K562 (cell line): Measurements from ENCODE around the gene C1orf122. TPM values are rescaled to one million over a fixed set of nuclear protein-coding genes. Genes with fewer than 3 reads are reported as not detected.

Source experiments
- ATAC-seq: fragments of 200-7000 bp; cut with Tn5 transposase; 3 replicates; pipeline ENCODE4 v1.9.1; 2020; ENCODE audit warnings: moderate library complexity
- BruUV-seq: library from RNA; stranded (reverse); fragments of 400-500 nt; replicated peaks from 2 replicates; lab custom pipeline; 2021; lab: Mats Ljungman, UMichigan
- CTCF ChIA-PET: fragments of 300-600 bp; formaldehyde crosslinking; extraction: SDS; loops from one replicate; lab custom pipeline; 2021; ENCODE audit warnings: low intra/inter-chr PET ratio; lab: Yijun Ruan, JAX
- POLR2A ChIA-PET: fragments of 300-600, 350-650 bp; sonication (Branson Sonifier 250); formaldehyde crosslinking; extraction: SDS; loops from one replicate; lab custom pipeline; 2021; ENCODE audit warnings: antibody characterized with exemption, inconsistent platforms; lab: Yijun Ruan, JAX
- DNase-seq, 4 experiments: peaks; one replicate each; pipeline versions ENCODE4 v3.0.0 to v3.0.0-alpha.2; 2011 to 2018; ENCODE audit warnings: low spot score in 3 of 4, mixed read lengths in 3 of 4; ENCODE audit errors: extremely low read depth in 1 of 4
- FAIRE-seq: peaks from 2 replicates; lab custom pipeline; 2011; peaks lifted over from hg19 to GRCh38; lab: Jason Lieb, UNC
- H2AFZ ChIP-seq: 2 replicates; pipeline ENCODE4 v1.6.0; 2011; ENCODE audit warnings: low read depth, low read length, control low read depth, inconsistent platforms
- H3K27ac ChIP-seq: fragments of 200-600 bp; 3 replicates; pipeline ENCODE4 v1.8.0; 2011; ENCODE audit warnings: low read depth, mild to moderate bottlenecking, control low read depth, inconsistent platforms, low read length, moderate library complexity, mixed read lengths; ENCODE audit errors: extremely low read depth
- H3K27me3 ChIP-seq, 2 experiments: fragments of 300-600 bp in 1 of 2; 2 replicates in 1 of 2; 3 replicates in 1 of 2; pipeline versions ENCODE4 v1.6.0 to v1.8.0; 2011; ENCODE audit warnings: inconsistent platforms in 2 of 2, low read length in 2 of 2, mild to moderate bottlenecking in 1 of 2, mixed read lengths in 1 of 2, moderate library complexity in 1 of 2; ENCODE audit not compliant: control insufficient read depth in 2 of 2, insufficient read depth in 2 of 2
- H3K36me3 ChIP-seq: fragments of 300-600 bp; 3 replicates; pipeline ENCODE4 v1.8.0; 2011; ENCODE audit warnings: mild to moderate bottlenecking, low read length, inconsistent platforms; ENCODE audit not compliant: control insufficient read depth, insufficient read depth
- H3K4me1 ChIP-seq, 2 experiments: fragments of 200-600 bp in 1 of 2; replicated peaks in 1 of 2; 2 replicates in 1 of 2; 3 replicates in 1 of 2; pipeline versions ENCODE4 v1.5.1 to v1.8.0; 2011; ENCODE audit warnings: inconsistent platforms in 2 of 2, low read length in 2 of 2, mild to moderate bottlenecking in 1 of 2, mixed read lengths in 1 of 2, moderate library complexity in 1 of 2; ENCODE audit not compliant: control insufficient read depth in 2 of 2, insufficient read depth in 2 of 2
- H3K4me2 ChIP-seq: 2 replicates; pipeline ENCODE4 v1.6.1; 2011; ENCODE audit warnings: low read length, control low read depth, inconsistent platforms, mixed read lengths; ENCODE audit not compliant: insufficient read depth
- H3K4me3 ChIP-seq: fragments of 200-600 bp; sonication (generic), shearing (Covaris generic); 2 replicates; pipeline ENCODE4 v1.5.1; 2016; ENCODE audit warnings: control low read depth, inconsistent platforms
- H3K79me2 ChIP-seq: fragments of 200-600 bp; 3 replicates; pipeline ENCODE4 v1.8.0; 2011; ENCODE audit warnings: low read length, inconsistent platforms; ENCODE audit not compliant: control insufficient read depth, insufficient read depth
- H3K9ac ChIP-seq, 2 experiments: 2 replicates each; pipeline versions ENCODE4 v1.6.0 to v1.6.1; 2011; ENCODE audit warnings: low read depth in 2 of 2, low read length in 2 of 2, control low read depth in 1 of 2, inconsistent platforms in 1 of 2, mild to moderate bottlenecking in 1 of 2, mixed read lengths in 1 of 2; ENCODE audit not compliant: insufficient read depth in 1 of 2
- H3K9me1 ChIP-seq: one replicate; pipeline ENCODE4 v1.6.0; 2011; ENCODE audit warnings: inconsistent platforms, mild to moderate bottlenecking, low read length, moderate library complexity; ENCODE audit not compliant: control insufficient read depth, insufficient read depth
- H3K9me3 ChIP-seq: replicated peaks from 2 replicates; pipeline ENCODE4 v1.5.1; 2011; ENCODE audit warnings: low read depth, low read length, inconsistent platforms; ENCODE audit not compliant: control insufficient read depth, insufficient read depth
- H4K20me1 ChIP-seq: replicated peaks from 2 replicates; pipeline ENCODE4 v1.6.1; 2011; ENCODE audit warnings: low read length, inconsistent platforms, mixed read lengths; ENCODE audit not compliant: control insufficient read depth, insufficient read depth
- BMI1 ChIP-seq: fragments of 150-350 bp; IDR thresholded peaks from 2 replicates; pipeline ENCODE4 v1.6.1; 2014; ENCODE audit warnings: low read length
- CBFA2T3 ChIP-seq: fragments of 450-650 bp; IDR thresholded peaks from 2 replicates; pipeline ENCODE4 v1.6.1; 2017
- HOXB6 ChIP-seq: fragments of 250-450 bp; sonication (Bioruptor Pico); IDR thresholded peaks from 2 replicates; pipeline ENCODE4 v1.5.1; 2022; ENCODE audit warnings: mild to moderate bottlenecking, borderline replicate concordance
- KAT2B ChIP-seq: IDR thresholded peaks from one replicate; pipeline ENCODE4 v1.6.1; 2012; ENCODE audit warnings: low read depth, mild to moderate bottlenecking, control low read depth, inconsistent platforms, low read length, moderate library complexity
- MBD1 ChIP-seq: fragments of 250-450 bp; sonication (Bioruptor Pico); IDR thresholded peaks from 2 replicates; pipeline ENCODE4 v1.8.0; 2022; ENCODE audit warnings: inconsistent platforms
- MED1 ChIP-seq: sonication (generic); formaldehyde crosslinking; IDR thresholded peaks from 2 replicates; pipeline ENCODE4 v1.8.1; 2023; ENCODE audit warnings: missing genetic modification reagents, borderline replicate concordance
- NR2C1 ChIP-seq, 2 experiments: fragments of 450-650 bp; IDR thresholded peaks; 2 replicates each; pipeline ENCODE4 v1.6.1; 2017; ENCODE audit warnings: mild to moderate bottlenecking in 2 of 2, antibody characterized with exemption in 1 of 2, inconsistent platforms in 1 of 2, missing compliant biosample characterization in 1 of 2, missing genetic modification characterization in 1 of 2
- RB1 ChIP-seq: fragments of 450-650 bp; IDR thresholded peaks from 2 replicates; pipeline ENCODE4 v1.6.1; 2017; ENCODE audit warnings: low read depth, mild to moderate bottlenecking
- SMAD1 ChIP-seq: fragments of 150-350 bp; IDR thresholded peaks from 2 replicates; pipeline ENCODE4 v1.6.1; 2014; ENCODE audit warnings: low read length, low read depth; ENCODE audit not compliant: partially characterized antibody
- SOX6 ChIP-seq: fragments of 450-650 bp; IDR thresholded peaks from 2 replicates; pipeline ENCODE4 v1.6.1; 2014; ENCODE audit warnings: mild to moderate bottlenecking
- TCF7L2 ChIP-seq: fragments of 150-350 bp; IDR thresholded peaks from 2 replicates; pipeline ENCODE4 v1.6.1; 2016; ENCODE audit warnings: low read depth, mild to moderate bottlenecking, low read length, moderate library complexity
- YBX1 ChIP-seq: fragments of 450-650 bp; IDR thresholded peaks from 2 replicates; pipeline ENCODE4 v1.7.1; 2016; ENCODE audit warnings: mild to moderate bottlenecking
- ZC3H8 ChIP-seq: fragments of 450-650 bp; IDR thresholded peaks from 2 replicates; pipeline ENCODE4 v1.6.1; 2017
- ZFP1 ChIP-seq: fragments of 450-650 bp; formaldehyde crosslinking; IDR thresholded peaks from 2 replicates; pipeline ENCODE4 v1.4.0; 2020; ENCODE audit warnings: mild to moderate bottlenecking, mixed read lengths
- in situ Hi-C: fragments of 300-500 bp; cut with MboI; formaldehyde crosslinking; loops from 4 replicates; pipeline ENCODE4 v1.15.0; 2018; ENCODE audit warnings: inconsistent platforms, mixed read lengths
- intact Hi-C: fragments of 100-400 bp; cut with micrococcal nuclease; formaldehyde crosslinking; loops from 2 replicates; pipeline ENCODE4 v1.14.2; 2022
- polyA plus RNA-seq, 8 experiments: library from polyadenylated mRNA; depleted of rRNA in 4 of 8; stranded (reverse) in 5 of 8; unstranded in 3 of 8; fragments of >200 nt; fragmentation: Nextera tagmentation in 2 of 8; fragmentation: Illumina TruSeq in 1 of 8; extraction: Ambion mirVana in 2 of 8; extraction: Trizol in 1 of 8; gene quantifications; 2 replicates each; pipeline versions ENCODE4 v1.2.1 to v1.2.3, GENCODE V29; 2011 to 2014; ENCODE audit warnings: inconsistent platforms in 1 of 8, missing spikeins in 1 of 8
- total RNA-seq, 7 experiments: library from RNA; depleted of rRNA in 6 of 7; stranded (reverse); fragments of >200 nt in 6 of 7; fragmentation: Illumina TruSeq in 2 of 7; extraction: Trizol in 2 of 7; gene quantifications; 2 replicates each; pipeline versions ENCODE4 v1.2.1 to v1.2.3, GENCODE V29; 2011 to 2021; ENCODE audit warnings: low replicate concordance in 1 of 7
- TF ChIP-seq, protein P1 (sequence below), 3 experiments: fragments of 200-800 bp in 1 of 3; sonication (Bioruptor generic) in 1 of 3; sonication (generic) in 1 of 3; formaldehyde crosslinking in 1 of 3; IDR thresholded peaks; 2 replicates each; pipeline versions ENCODE4 v1.6.1 to v1.8.0; 2016 to 2022; ENCODE audit warnings: mild to moderate bottlenecking in 2 of 3, missing compliant biosample characterization in 2 of 3, missing genetic modification characterization in 2 of 3, missing genetic modification reagents in 1 of 3
- TF ChIP-seq, protein P2 (sequence below): fragments of 450-650 bp; conservative IDR thresholded peaks from 2 replicates; pipeline ENCODE4 v1.6.1; 2016; ENCODE audit warnings: missing genetic modification characterization, low read depth, mild to moderate bottlenecking, missing compliant biosample characterization, moderate library complexity

C1orf122 gene
- total and polyA plus RNA-seq, 9 of the 15 experiments (the other 6 are each of a cell fraction or from before 2014, with no cell fraction given) = 3.6 to 70.9 (median 17.3) TPM

DNA sequence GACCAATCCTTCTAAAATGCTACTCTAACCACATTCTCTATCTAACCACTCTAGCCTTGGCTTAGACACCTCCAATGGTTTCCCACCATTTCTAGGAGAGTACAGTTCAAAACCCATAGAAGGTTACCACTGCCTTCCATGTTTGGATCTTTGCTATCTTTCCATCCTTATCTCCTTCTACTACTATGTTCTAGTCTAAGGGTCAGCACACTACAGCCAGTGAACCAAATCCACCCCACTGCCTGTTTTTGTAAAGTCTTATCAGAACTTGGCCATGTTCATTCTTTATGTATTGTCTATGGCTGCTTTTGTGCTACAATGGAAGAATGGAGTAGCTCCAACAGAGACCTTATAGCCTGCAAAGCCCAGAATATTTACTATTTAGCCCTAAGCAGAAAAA lies 45.6 kb downstream of the C1orf122 start:
- Histone ChIP-seq H3K79me2 (peaks cover 58% of the 10 kb centered on the region), H2AFZ (no peak overlapping the region), H3K4me1 (peaks cover 6 to 19% of the 10 kb centered on the region in 2 experiments; a peak in 4 of 5 replicates), H3K9ac (no peak overlapping the region), H4K20me1 (0 out of 2 replicates have a peak, but pooled peaks cover 7% of the 10 kb centered on the region), H3K27ac (no peak overlapping the region), H3K9me3 (no peaks in the 10 kb centered on the region), H3K4me3 (no peak overlapping the region), H3K36me3 (peaks cover 37% of the 10 kb centered on the region), H3K27me3 (no peaks in the 10 kb centered on the region), H3K4me2 (0 out of 2 replicates have a peak overlapping the region, but pooled peaks have one; percentile 1), H3K9me1 (no peaks in the 10 kb centered on the region)
- ATAC-seq (peak; percentile 67), DNase-seq (peak in 2 of 4 experiments; percentile 32 to 42), FAIRE-seq (peak; percentile 71)
- in situ Hi-C loops = no loop called here
- CTCF ChIA-PET = no interaction called here
- no TSS peak for BruUV-seq
- intact Hi-C loops = no loop called here
- POLR2A ChIA-PET = interaction anchor here (0.5 to 1.3 kb wide), 3 partner anchors 10 to 48 kb away, joined by 3 to 4 read pairs (median 4); no protein-coding TSS in a partner anchor
- peak; percentile 55; the same call in 1 of the 2 replicates for TF ChIP-seq SOX6
- TF ChIP-seq SMAD1 = no peak
- TF ChIP-seq, protein P1, sequence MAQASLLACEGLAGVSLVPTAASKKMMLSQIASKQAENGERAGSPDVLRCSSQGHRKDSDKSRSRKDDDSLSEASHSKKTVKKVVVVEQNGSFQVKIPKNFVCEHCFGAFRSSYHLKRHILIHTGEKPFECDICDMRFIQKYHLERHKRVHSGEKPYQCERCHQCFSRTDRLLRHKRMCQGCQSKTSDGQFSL (CRISPR knock-in tag; IDR thresholded peaks at IDR 0.05) = no peak
- TF ChIP-seq, protein P1 (tag; IDR thresholded peaks at IDR 0.05) = no peak
- TF ChIP-seq MED1 (CRISPR knock-in tag) = no peak
- TF ChIP-seq ZFP1 (CRISPR knock-in tag) = no peak
- no peak for TF ChIP-seq MBD1 (CRISPR knock-in tag)
- no peak for TF ChIP-seq BMI1
- no peak for TF ChIP-seq KAT2B
- peak; percentile 40 for TF ChIP-seq CBFA2T3
- TF ChIP-seq YBX1 = no peak
- no peak for TF ChIP-seq HOXB6 (CRISPR knock-in tag)
- no peak for TF ChIP-seq RB1
- no peak for TF ChIP-seq ZC3H8
- TF ChIP-seq TCF7L2 = no peak
- no peak for TF ChIP-seq NR2C1 (IDR thresholded peaks at IDR 0.05)
- peak; percentile 40; the same call in 1 of the 2 replicates for TF ChIP-seq NR2C1 (tag; IDR thresholded peaks at IDR 0.05)
- TF ChIP-seq, protein P2, sequence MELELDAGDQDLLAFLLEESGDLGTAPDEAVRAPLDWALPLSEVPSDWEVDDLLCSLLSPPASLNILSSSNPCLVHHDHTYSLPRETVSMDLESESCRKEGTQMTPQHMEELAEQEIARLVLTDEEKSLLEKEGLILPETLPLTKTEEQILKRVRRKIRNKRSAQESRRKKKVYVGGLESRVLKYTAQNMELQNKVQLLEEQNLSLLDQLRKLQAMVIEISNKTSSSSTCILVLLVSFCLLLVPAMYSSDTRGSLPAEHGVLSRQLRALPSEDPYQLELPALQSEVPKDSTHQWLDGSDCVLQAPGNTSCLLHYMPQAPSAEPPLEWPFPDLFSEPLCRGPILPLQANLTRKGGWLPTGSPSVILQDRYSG (tag) = no peak
